Neural progenitor cell (in vitro differentiated cells): ENCODE data around the gene ZFAND3.

Source experiments
- EZH2 ChIP-seq: fragments of 200-600 bp; sonication (generic); IDR thresholded peaks from 2 replicates; pipeline ENCODE4 v1.6.1; 2017; ENCODE audit warnings: antibody characterized with exemption, mild to moderate bottlenecking, moderate library complexity
- EZH2phosphoT487 ChIP-seq: fragments of 200-600 bp; sonication (generic); IDR thresholded peaks from 2 replicates; pipeline ENCODE4 v1.6.1; 2017; ENCODE audit warnings: antibody characterized with exemption
- TF ChIP-seq, protein P1 (sequence below): fragments of 200-600 bp; sonication (generic); IDR thresholded peaks from 2 replicates; pipeline ENCODE4 v1.5.1; 2017; ENCODE audit warnings: antibody characterized with exemption, mild to moderate bottlenecking

DNA sequence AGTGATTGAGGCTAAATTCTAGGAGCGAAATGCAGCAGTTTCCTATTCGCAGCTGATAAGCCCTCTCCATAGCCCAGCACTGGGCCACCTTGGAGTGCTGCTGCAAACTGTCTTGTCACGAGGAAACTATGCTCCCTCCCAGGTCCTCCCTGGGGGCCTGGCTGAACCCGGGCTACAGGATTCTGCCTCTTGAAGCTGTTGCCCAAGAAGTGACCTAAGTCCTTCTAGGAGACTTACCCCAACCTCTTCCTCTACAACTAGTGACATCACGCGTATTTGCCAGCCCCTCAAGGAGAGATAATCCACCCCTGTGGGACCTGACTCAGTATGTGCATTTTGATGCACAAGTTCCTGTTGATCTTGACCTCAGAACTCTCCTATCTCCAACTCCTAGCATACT lies 26.5 kb upstream of the ZFAND3 start:
- TF ChIP-seq EZH2 (no peak), EZH2phosphoT487 (no peak)
- TF ChIP-seq, protein P1, sequence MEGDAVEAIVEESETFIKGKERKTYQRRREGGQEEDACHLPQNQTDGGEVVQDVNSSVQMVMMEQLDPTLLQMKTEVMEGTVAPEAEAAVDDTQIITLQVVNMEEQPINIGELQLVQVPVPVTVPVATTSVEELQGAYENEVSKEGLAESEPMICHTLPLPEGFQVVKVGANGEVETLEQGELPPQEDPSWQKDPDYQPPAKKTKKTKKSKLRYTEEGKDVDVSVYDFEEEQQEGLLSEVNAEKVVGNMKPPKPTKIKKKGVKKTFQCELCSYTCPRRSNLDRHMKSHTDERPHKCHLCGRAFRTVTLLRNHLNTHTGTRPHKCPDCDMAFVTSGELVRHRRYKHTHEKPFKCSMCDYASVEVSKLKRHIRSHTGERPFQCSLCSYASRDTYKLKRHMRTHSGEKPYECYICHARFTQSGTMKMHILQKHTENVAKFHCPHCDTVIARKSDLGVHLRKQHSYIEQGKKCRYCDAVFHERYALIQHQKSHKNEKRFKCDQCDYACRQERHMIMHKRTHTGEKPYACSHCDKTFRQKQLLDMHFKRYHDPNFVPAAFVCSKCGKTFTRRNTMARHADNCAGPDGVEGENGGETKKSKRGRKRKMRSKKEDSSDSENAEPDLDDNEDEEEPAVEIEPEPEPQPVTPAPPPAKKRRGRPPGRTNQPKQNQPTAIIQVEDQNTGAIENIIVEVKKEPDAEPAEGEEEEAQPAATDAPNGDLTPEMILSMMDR = no peak
